Measurements from ENCODE around the gene BUB1B.

Gene BUB1B

DNA sequence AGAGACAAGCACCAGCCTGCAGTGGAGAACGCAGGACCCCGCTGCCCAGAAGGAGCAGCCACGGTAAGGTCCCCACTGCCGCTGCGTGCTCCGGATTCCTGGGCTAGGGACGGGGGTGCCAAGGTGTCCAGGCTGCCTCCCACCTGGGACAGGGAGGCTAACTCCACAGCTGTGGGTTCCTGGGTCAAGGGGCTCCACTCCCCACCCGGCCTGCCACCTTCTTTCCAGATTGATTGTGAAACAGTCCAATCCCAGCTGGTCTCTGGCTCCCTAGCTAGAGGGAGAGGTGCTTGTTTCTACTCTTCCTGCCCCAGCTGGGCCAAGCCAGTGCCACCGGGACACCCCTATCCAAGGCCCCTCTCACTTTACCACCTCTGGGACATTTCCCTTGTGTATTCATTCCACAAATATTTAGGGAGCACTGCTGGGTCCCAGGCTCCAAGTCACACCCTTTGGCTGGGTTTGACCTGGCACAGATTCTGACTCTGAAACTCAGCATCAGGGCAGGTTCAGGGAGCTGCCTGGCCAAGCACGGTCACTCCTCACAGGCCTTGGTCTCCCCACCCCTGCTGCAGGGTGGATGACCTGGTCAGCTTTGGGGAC lies 79.9 kb downstream of the BUB1B start:
- no peak for DNase-seq

DNA sequence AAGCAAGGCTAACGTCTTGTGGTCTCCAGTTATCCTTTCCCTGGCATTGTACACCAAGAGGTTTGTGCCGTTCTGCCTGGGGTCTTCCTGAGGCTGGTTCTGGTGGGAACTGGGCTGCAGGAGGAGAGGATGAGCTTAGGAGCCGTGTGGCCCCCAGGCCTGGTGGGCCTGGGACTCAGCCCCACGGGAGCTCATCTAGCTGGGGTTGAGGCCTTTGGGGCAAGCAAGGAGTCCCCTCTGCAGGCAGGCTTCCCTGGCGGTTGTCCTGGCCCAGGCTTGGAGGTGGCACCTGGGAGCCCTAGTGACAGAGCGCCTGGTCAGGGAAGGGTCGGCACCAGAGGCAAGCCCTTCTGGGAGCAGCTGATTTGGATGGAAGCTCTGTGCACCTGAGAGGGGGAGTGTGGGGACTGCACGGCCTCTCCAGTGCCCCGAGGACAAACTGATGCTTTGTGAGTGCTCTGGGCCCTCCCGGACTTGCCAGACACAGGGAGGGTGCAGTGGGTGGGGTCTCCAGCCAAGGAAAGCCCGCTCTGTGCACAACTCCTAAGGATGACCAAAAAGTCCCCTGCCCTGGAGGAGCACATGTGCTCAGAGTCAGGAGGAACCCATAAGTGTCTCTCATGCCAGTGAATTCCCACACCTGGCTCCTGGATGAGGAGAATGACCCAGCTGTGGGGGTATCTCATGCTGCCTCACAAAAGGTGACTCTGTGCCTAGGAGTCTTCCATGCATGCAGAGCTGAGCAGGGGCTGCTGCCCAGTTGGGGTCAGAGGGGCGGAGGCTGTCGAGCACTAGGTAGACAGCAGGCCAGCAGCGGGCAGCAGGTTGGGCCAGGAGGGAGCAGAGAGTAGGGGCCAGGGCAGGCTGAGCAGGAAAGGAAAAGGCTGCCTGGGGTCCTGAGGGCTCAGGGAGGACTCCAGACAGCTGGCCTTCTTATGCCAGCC lies 80.7 kb downstream of the BUB1B start:
- no peak for DNase-seq

DNA sequence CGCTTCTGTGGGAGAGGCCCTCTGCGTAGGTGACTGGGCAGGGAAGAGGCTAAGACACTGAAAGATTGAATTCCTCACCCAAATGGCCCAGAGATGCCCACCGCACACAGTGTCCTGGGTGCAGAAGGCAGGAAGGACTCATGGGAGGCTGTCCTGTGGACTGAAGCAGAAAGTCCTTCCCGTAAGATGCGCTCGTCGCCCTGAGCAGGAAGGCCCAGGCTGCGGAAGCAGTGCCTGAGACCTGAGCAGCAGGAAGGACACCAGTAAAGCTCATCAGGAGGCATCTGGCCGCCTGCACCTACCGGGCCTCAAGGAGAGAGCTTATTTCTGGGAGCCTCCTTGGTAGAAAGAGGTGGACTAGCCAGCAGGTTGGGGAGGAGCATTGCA lies 81.3 kb downstream of the BUB1B start:
- no peak for DNase-seq

DNA sequence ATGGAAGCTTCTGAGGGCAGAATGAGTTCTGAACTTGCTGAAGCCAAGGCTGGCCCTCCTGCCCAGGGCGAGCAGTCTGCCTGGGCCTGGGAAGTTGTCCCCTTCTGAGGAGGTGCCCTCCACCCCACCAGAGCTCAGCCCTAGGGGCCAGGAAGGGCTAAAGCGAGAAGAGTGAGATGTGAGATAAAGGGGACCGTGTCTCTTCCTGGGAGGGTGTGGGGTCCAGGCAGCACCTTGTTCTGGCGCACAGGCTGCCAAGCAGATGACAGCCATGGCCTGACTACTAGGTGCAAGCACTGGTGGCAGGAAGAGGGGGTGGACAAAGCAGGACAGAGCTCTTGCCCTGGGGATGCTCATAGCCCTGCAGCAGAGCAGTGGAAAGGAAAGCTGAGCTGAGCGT lies 81.7 kb downstream of the BUB1B start:
- DNase-seq, result no peak

DNA sequence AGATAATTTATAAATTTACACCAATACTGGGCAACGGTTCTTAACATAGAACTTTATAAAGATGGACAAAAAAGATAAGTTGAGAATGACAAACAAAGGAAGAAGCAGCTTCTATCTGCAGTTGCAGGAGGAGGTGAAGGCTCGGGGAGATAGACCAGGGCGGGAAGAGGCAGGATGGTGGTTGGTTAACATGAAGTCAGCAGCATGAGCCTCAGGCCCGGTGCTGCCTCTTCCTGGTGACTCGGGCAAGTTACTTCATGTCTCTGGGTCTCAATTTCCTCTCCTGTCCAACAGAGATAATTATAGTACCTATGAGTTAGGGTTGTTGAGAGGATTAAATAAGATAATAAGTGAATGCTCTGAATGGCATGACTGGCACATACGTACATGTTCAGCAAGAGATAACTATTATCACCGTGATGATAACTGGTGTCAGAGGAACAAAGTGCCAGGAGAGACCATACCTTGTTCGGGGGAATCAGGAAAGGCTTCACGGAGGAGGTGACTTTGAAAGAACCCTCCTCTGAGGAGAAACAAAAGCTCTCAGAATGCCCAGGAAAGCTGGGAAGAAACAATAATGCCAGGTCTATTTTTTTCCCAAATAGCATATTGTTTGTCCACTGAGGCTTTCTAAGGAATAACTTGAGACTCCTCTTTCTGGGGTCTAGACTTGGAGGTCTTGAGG lies 82.4 kb downstream of the BUB1B start:
- DNase-seq, result no peak

DNA sequence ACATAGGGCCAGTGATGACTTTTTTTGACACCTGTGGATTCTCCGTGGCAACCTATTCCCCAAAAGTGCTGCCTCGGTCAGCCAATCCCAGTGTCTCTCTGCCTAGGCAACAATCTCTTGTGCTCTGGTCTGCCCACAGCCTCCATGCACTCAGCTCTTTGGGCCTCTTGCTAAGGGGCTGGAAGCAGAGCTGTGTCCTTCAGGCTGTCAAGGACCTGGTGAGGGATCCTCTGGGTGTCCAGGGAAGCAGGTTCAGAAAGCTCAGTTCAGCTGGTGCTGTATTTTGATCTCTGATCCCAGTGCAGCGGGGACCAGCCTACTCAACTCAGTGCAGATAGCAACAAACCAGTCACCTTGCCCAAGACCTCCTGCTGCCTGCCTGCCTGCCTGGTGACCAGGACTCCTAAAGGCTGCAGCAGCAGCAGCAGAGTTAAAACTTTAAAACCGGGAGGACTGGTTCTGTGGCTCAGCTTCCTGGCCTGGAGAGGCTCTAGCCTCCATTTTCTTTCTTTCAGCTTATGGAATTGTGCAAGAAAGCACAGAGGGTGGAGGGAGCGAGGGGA lies 84.2 kb downstream of the BUB1B start:
- peak; percentile 79 for DNase-seq

DNA sequence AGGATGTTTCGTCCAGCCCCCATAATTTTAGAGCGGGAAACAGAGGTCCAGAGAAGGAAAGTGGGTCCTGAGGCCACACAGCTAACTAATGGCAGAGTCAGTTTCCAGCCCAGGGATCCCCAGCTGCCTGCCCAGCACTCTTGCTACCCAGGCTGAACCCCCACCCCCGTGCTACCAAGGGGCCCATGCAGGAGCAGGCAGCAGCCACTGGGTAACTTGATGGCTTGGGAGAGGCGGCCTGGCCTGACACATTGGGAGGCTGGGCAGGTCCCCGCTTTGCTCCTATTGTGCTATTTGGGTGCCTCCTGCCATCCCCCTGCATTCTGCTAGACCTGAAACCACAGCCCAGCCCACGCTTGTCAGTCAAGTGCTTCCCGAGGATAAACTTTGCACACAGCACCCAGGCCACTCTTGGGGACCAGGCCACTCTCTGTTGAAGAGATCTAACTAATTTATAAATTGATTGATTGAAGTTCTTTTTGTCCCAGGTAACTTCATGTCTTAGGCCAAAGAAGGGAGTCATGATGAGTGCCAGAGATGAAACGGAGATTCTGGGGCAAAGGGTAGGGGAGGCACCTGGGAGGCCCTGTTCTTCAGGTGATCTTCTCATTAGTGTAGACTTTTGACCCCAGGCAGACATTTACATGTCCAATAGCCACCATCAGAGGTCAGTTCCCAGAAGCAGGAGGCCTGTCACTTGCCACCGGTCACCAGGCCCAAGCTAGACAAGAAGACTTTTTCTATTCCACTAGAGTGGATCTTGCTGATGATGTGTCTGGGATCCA lies 85.0 kb downstream of the BUB1B start:
- DNase-seq, result no peak

DNA sequence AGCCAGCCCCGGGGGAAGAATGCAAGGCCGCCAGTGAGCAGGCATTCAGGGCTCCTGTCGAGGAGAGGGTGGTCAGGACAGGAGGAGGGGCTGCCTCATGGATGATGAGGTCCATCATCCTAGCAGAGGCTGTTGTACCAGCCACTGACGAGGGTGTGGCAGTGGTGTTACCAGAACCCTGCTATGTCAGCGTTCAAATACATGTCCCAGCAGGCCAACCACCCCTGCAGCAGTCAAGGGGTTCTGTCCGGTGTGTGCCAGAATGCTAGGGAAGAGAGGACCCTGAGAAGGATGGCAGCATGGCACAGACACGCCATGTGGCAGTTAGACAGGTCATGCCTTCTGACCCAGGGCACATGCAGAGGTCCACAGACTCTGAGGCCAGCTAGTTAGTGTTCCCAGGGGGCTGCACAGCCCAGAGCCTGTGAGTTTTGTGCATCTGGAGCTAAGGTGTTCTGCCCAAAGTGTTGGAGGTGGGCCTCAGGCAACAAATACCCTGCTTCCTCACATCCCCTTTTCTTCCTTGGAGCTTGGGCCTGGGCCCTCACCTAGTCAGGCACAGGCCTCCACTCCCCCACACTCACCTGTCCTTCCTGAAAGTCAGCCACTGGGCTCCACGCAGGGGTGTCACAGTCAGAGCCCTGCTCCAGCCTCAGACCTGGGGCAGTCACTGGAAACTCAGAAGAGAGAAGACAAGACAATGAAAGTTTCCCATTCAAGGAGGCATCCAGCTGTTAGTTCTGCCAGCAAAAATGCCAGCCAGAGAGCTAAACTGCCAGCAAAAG lies 85.8 kb downstream of the BUB1B start:
- DNase-seq, result no peak

DNA sequence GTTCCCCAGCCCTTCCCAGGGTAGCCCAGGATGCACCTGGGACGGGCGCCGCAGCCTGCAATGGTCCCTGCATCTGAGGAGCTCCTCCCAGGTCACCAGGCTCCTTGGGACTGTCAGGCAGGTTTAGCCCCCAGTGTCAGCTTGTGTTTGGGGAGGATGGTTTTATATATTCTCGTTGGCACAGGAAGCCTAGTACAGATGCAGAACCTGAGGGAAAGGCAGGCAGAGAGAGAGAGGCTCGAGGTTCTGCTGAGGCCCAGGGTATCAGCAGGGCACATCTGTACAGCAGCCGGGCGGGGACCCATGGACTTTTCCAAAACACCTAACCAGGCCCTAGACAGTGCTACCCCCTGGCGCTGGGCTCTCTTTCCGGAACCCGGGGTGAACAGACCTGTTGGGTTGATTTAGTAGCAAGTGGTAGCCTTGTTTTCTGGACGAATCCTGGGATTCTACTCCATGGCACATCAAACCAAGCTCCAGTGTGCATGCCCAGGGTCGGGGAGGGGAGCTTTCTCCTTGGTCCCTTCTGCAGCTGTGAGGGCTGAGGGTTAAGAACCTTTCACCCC lies 86.6 kb downstream of the BUB1B start:
- DNase-seq, result no peak

DNA sequence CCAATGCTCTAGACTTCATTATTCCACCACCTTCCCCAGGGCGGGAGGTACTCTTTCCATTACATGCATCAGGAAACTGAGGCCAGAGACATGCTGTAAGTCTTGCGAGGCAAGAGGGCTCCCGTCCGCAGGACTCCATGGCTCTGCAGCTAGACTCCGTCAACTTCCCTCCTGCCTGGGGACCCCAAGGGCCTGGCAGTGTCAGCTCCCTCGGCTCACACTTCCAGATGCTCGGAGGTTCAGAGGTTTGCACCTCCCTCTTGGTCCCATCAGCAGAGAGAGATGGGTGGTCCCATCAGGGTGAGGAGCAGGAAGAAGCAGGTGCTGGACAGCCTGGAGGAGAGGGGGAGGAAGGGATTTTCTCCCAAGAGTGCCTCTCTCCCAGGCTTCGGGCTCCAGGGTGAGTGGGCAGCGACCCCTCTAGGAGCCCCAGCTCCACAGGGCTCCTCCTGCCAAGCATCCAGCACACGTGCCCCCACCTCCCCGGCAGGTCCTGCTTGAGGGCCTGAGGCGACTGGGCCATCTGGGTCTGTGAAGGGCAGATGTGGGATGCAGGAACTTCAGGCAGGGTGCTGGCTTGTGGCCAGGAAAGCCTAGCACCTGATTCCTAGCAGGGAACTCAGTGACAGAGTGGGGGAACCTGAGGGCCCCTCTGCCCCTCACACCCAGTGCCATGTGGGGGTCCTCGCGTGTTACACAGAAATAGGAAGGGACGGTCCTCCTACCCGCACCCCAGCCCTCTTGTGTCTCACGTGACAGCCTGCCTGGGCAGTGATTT lies 87.3 kb downstream of the BUB1B start:
- no peak for DNase-seq

DNA sequence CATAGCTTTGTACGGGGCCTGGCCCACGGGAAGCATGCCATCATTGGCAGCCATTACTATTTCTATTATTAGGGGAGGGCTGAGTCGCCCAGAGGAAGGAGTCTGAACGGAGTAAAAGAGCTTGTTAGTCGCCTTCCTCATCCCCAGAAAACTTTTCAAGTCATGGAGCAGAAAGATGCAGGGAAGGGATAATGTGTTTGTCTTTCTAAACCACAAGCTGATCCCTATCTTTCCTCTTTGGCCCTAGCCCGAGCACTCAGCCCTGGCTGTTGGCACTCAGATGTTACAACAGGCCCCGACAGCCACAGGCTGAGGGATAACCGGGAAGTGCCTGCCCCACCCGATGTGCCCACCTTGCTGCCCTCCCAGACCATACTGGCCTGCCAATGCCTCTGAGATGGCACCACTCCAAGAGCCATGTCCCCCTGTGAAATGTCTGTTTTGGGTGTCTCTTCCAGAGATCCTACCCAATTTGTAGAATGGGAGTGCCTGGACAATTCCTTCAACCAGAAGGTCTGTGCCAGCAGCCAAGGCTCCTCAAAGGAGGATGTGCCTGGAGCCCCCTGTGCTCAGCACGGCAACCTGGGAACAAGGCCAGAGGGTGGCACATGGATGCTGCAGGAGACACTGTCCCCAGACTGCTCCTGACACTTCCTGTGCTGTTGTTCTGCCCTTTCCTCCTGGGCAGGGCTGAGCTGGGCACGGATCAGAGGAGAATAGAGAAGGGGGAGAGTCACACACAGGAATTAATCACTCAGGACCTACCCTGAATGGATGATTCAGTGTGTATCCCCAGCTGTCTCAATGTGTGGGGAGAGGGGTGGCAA lies 88.8 kb downstream of the BUB1B start:
- DNase-seq, result no peak

DNA sequence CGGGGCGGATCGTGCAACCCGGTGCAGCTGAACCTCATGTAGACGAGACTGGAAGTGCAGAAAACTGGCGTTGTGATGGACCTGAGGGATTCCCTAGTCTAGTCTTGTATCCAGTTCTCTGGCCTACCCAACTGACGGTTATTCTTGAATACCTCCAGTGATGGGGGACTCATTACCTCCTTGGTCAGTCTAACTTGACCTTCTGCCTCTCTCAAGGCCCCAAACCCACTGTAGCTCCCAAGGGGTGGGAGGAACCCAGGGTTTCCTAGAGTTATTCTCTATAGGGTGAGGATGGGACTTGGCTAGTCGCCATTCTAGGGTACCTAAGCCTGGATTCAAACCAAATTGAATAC lies 89.4 kb downstream of the BUB1B start:
- DNase-seq, result no peak

DNA sequence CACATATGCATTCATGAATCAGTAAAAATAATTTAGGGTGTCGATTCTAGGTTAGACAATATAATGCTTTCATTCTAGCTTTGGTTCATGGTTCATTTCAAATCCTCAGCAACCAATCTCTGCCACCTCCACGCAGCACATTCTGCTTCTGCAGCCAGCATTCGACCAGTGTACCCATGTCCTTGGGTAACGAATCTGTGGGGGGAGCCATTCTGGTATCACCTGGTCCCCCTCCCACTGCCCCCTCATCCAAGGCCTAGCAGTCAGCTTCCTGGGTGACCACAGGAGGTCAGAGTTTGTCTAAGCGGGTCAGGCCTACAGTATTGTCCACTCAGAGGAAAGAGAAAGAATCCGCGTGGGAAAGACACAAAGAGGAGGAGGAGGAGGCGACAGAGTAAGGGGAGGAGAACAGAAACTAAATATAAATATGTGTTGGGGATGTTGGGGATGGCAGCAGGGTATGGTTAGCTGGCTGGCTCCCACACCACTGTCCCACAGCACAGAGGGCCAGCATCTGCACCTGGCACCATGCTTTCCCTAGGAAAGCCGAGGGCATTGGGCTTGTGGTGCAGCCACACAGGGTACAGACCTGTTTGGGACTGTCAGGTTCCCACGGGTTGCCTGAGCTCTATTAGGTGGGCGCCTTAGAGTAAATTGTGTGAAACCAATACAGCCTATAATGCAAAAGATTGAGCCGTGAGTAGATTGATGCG lies 90.1 kb downstream of the BUB1B start:
- no peak for DNase-seq

DNA sequence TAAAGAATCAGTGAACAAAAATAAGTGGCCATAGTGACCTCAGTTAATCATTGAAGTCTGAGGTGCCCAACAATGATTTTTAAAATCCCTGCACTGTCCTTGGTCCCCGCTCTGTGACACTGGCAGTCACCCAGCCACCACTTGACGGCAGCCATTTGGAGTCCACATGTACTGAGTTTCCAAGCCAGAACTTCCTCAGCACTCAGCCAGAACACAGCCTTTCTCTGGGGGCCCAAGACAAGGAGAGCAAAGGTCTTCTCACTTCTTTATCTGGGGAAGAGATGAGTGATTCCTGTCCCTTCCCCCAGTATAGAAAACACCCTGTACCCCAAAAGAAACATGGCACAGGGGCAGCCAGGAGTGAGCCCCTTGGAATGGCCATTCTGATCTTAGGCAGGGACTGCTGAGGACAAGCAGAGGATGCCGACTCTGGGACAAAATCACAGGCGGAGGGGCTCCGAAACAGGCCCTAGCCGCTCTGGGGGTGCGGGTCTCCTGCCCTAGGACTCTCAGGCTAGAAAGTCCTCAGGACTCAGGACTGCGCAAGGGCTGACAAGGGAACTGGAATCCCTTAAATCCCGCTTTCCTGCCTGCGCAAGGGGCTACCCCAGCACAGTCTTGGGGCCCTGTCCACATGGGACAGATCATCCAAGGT lies 90.7 kb downstream of the BUB1B start:
- DNase-seq, result no peak

DNA sequence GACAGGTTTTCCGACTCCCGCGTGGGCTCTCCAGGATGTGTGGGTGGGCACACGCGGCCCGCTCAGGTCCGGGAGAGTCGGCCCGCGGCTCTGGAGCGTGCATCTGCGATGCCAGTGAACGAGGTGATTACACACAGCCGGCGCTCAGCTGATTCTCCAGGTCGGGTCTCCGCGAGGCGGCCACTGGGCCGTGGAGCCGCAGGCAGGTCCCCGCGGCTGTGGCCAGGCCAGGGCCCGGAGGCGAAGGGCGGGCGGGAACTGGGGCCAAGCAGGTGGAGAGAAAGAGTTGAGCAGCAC lies 91.2 kb downstream of the BUB1B start:
- DNase-seq, result peak; percentile 71

DNA sequence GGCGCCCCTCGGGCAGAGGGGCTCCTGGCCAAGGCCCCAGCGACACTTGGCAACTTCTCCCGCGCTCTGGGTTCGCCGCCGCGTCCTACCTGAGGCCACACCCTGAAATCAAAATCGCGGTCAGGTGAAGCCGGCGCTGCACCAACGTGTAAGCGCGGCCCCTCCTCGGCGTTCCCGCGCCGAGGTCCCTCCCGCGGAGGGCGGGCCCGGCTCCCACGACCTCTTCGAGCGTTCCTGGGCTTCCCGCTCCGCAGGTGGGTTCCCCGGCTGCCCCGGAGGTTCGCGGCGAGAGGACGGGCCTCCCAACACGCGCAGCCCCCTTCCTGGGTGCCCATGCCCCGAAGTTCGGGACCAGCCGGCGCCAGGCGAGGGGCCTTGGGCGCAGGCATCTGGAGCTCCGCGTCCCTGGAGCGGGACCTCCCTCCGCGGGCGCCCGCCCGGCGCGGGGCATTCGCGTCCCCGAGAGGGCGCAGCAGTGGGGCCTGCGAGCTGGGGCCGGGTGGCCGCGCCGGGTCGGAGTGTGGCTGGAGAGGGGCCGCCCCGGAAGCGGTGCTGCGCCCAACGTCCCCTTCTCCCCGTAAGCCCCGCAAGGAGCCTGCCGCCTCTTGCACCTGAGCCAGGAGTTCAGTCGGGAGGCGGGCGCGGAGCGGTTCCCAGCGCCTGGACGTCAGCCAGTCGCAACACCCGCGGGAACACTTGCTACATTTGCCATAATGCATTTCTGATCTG lies 91.7 kb downstream of the BUB1B start:
- peak; percentile 71 for DNase-seq

DNA sequence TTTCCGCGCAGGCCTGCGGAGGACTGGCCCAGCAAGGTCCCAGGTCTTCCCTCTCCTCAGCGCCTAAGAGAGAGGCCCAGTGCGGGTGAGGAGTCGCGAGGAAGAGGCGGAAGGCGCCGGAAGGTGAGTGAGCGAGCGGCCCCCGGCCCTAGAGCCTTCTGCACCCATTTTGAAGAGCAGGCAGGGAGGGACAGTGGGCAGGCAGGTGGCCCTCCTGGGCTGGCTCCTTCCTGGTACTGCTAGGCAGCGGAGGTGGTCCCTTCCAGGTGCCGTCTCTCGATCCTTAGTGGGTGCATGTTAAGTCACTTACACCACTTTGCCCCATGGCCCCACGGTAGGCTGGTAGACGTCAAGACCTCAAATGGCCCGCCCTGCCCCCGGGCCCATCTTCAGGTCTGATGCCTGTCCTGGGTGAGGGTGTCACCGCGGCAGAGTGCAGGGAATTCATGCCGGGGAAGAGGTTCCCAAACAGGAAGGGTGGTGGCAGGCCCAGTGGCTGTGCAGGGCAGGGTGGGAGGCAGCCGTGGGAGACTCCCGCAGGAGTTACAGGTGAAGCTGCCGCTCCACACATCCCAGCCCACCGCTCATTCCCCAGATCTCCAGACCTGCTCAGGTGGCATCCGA lies 92.4 kb downstream of the BUB1B start:
- no peak for DNase-seq

DNA sequence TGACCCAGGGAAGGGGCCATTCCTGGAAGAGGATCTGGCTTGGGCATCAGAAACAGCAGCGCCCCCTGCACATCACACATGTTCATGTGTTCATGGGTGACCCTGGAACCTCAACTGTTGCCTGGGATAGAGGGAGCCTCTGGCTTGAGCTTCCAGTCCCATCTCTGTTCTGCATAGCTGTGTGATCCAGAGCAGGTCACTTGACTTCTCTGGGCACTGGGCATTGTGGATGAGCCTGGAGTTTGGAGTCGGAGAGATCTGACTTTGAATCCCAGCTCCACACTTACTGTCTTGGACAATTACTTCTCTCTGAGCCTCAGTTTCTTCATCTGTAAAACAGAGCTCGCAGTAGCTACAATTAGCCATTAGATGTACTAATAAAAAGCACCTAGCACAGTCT lies 93.6 kb downstream of the BUB1B start:
- DNase-seq, result no peak

Data from DMS53 (cell line).